Femur (tissue), 1 donor: ENCODE measurements around the gene POPDC3.

Experiments used
- DNase-seq: peaks from one replicate; pipeline ENCODE4 v3.0.0-alpha.2; 2017

POPDC3 gene

DNA sequence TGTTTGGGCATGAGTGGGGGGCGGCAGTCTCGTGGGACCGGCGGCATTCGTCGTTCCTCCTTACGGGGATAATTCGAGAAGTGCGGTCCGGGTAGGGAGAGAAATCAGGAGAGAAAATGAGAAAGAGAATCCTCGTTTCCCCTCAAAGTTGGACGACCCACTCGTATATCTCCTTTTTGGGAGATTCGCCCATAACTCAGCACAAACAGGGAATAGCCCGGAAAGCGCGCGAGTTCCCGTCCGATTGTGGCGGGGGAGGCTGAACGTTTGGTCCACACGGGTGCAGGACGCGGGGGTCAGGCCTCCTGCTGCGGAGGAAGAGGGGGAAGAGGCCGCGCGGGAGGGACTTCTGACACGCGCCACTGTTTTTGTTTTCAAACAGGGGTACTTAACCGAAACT is 42.4 kb downstream of the POPDC3 start:
- peak; percentile 39 for DNase-seq

- DNase-seq = peak; percentile 79
These were observed 43.1 kb downstream of the POPDC3 start for GRCh38 chr6:105136431-105137350.

GRCh38 chr6:105135907-105136430 is 43.8 kb downstream of the POPDC3 start:
- DNase-seq = no peak

- no peak for DNase-seq
These were observed 44.8 kb downstream of the POPDC3 start for GRCh38 chr6:105135056-105135455.

GRCh38 chr6:105122717-105123116 is 57.1 kb downstream of the POPDC3 start:
- DNase-seq = no peak

- DNase-seq = no peak
These were observed 57.8 kb downstream of the POPDC3 start for GRCh38 chr6:105121981-105122380.

- no peak for DNase-seq
These were observed 59.2 kb downstream of the POPDC3 start for GRCh38 chr6:105120570-105120969.

DNA sequence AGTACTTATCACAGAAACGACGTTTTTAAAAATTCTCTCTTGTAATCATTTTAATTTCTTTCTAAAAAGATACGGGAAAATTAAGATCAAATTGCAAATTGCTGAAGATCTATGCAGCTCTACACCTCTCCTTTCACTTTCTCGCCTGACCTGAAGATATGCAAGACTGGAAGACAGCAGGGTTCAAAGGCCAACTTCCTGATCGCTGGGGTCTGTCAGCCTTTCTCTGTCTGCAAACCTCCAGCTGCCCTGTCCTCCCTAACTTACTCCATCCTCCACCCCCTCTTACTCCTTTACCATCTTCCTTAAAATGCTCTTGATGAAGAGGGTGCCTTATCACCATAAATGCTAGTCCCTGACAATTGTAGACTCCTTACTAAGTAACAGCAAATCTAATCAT is 63.7 kb downstream of the POPDC3 start:
- no peak for DNase-seq

DNA sequence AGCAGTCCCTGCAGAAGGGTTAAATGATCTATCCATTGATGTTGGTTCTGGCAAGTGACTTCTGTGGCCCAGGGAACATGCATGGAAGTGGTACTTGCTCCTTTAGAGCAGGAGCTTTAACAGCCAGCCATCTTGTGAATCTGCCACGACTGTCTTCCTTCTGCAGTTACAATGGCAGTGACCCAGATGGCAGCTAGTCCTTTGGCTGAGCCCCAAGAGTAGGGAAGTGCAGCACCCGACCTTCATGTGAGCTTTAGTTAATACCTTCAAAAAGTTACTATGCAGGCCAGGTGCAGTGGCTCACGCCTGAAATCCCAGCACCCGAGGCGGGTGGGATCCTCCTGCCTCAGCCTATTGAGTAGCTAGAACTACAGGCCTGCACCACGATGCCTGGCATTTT is 66.4 kb downstream of the POPDC3 start:
- DNase-seq = no peak

DNA sequence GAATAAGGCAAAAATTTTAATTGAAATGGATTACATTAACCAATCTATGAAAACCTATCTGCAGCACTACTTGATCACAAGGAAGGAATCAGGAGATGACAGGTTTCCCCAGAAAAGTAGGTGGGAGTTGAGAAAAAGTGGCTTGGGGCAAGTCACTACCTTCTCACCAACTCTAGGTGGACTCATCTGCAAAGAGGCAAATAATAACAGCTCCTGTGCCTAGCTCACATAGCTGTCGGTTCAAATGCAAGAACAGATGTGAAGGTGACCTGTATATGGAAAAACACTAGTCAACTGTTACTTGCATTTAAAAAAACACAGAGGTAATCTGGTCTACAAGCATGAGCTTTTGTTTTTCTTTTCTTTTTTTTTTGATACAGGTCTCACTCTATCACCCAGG is 67.2 kb downstream of the POPDC3 start:
- DNase-seq = no peak

DNA sequence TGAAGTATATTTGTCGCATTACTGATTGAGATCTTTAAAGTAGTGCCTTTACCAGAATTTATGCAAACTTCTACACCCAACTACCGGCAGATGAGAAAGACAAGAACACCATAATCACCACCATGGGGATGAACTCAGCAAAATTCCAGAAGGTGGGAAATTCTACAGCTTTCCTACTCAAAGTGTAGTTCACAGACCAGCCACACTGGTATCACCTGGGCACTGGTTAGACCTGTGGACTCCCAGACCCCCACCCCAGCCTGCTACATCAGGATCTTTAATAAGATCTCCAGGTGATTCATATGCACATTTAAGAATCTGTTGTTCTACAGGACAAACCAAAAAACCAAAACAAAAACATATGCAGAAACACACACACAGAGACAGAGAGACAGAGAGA is 67.9 kb downstream of the POPDC3 start:
- no peak for DNase-seq

DNA sequence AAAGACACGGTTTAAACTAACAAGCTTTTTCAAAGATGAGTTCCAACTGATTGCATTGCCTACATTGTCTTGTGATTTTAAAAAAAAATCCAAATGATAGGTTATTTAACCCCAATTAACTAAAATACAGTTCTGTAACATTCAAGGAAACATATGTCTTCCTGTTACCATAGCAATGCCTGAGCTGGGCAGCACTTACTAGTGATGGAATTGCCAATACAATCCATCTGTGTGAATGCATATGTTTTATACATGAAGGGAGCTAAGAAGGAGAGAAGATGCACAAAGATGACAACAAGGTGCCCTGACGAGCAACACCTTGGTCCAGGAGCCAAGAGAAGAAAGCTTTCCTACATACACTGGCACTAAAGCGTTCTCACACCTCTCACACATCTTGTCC is 68.7 kb downstream of the POPDC3 start:
- DNase-seq = no peak

- DNase-seq = no peak
These were observed 69.6 kb downstream of the POPDC3 start for GRCh38 chr6:105109955-105110895.

- no peak for DNase-seq
These were observed 71.1 kb downstream of the POPDC3 start for GRCh38 chr6:105108631-105109262.
